ENCODE measurements around the gene MOCS1. TPM values are rescaled to one million over a fixed set of nuclear protein-coding genes. Genes with fewer than 3 reads are reported as not detected.

Gene MOCS1
- total RNA-seq, 1 donor from 2014 or later, result 15.6 TPM

GRCh38 chr6:39907871-39908575 lies 26.2 kb downstream of the MOCS1 start:
- no peak for TF ChIP-seq CTCF (conservative IDR thresholded peaks at IDR 0.05)
- Mint-ChIP-seq H3K4me1 (ENCODE audit: unreplicated experiment) (no peaks in the 10 kb centered on the region), H3K27me3 (no peaks in the 10 kb centered on the region), H3K27ac (no peak overlapping the region), H3K4me3 (no peak overlapping the region), H3K9me3 (no peaks in the 10 kb centered on the region), H3K36me3 (peaks cover 8% of the 10 kb centered on the region)
- no peak for DNase-seq (ENCODE audit: extremely low spot score, unreplicated experiment)

GRCh38 chr6:39906318-39906761 lies 27.9 kb downstream of the MOCS1 start:
- H3K36me3 Mint-ChIP-seq, result peaks cover 8% of the 10 kb centered on the region
- no peak for DNase-seq (ENCODE audit: extremely low spot score, unreplicated experiment)
- H3K9me3 Mint-ChIP-seq, result no peaks in the 10 kb centered on the region
- no peak overlapping the region for H3K4me3 Mint-ChIP-seq
- no peak overlapping the region for H3K27ac Mint-ChIP-seq
- H3K4me1 Mint-ChIP-seq (ENCODE audit: unreplicated experiment), result no peaks in the 10 kb centered on the region
- no peaks in the 10 kb centered on the region for H3K27me3 Mint-ChIP-seq
- no peak for TF ChIP-seq CTCF (conservative IDR thresholded peaks at IDR 0.05)

- H3K27ac Mint-ChIP-seq, result no peak overlapping the region
- no peak for DNase-seq (ENCODE audit: extremely low spot score, unreplicated experiment)
- H3K4me3 Mint-ChIP-seq, result no peak overlapping the region
- TF ChIP-seq CTCF (conservative IDR thresholded peaks at IDR 0.05), result no peak
- H3K4me1 Mint-ChIP-seq (ENCODE audit: unreplicated experiment), result no peaks in the 10 kb centered on the region
- no peaks in the 10 kb centered on the region for H3K9me3 Mint-ChIP-seq
- peaks cover 8% of the 10 kb centered on the region for H3K36me3 Mint-ChIP-seq
- no peaks in the 10 kb centered on the region for H3K27me3 Mint-ChIP-seq
Measured at GRCh38 chr6:39905640-39905975, 28.7 kb downstream of the MOCS1 start.

GRCh38 chr6:39904946-39905639 lies 29.2 kb downstream of the MOCS1 start:
- H3K9me3 Mint-ChIP-seq, result no peaks in the 10 kb centered on the region
- no peak for TF ChIP-seq CTCF (conservative IDR thresholded peaks at IDR 0.05)
- no peaks in the 10 kb centered on the region for H3K4me1 Mint-ChIP-seq (ENCODE audit: unreplicated experiment)
- no peaks in the 10 kb centered on the region for H3K27me3 Mint-ChIP-seq
- no peak overlapping the region for H3K4me3 Mint-ChIP-seq
- H3K36me3 Mint-ChIP-seq, result peaks cover 8% of the 10 kb centered on the region
- DNase-seq (ENCODE audit: extremely low spot score, unreplicated experiment), result no peak
- H3K27ac Mint-ChIP-seq, result no peak overlapping the region

GRCh38 chr6:39903656-39904055 lies 30.6 kb downstream of the MOCS1 start:
- TF ChIP-seq CTCF (conservative IDR thresholded peaks at IDR 0.05), result no peak
- no peak for DNase-seq (ENCODE audit: extremely low spot score, unreplicated experiment)
- Mint-ChIP-seq H3K4me3 (no peak overlapping the region), H3K27me3 (peaks cover 2% of the 10 kb centered on the region), H3K4me1 (ENCODE audit: unreplicated experiment) (no peaks in the 10 kb centered on the region), H3K36me3 (peaks cover 8% of the 10 kb centered on the region), H3K27ac (no peak overlapping the region), H3K9me3 (no peaks in the 10 kb centered on the region)
